Measurements from ENCODE around the gene SEZ6.

The SEZ6 gene

DNA sequence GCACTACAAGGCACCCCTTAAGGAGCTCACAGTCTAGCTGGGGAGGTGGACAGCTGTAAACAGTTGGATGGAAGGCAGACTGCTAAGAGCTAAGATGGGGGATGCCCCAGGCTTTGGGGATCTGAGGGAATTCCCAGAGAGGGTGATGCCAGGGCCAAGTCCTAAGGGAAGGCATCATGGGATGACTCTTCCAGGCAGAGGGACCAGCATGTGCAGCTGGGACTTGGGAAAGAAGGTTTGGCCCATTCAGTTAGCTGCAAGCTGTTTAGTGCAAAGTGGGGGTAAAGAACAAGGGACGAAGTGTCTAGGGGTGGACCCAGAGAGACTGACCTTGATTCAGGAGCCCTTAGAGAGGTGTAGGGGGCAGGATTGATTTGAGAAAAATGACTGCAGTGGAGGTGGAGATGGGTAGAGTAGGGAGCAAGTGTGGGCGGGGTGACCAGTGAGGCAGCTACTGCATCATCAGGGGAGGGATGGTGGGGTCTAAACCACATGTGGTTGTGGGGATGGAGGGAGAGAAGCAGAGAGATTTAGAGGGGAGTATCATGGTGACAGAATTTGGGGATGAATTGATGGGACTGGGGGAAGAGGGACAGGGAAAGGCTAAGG, 27.4 kb downstream of the SEZ6 start:
- TF ChIP-seq TOX (CRISPR knock-in tag; IDR thresholded peaks at IDR 0.05; ENCODE audit: borderline replicate concordance), result no peak
- TF ChIP-seq ZC3H10 (CRISPR knock-in tag; IDR thresholded peaks at IDR 0.05), result no peak
- TF ChIP-seq ESRRG (CRISPR knock-in tag; IDR thresholded peaks at IDR 0.05), result no peak
- no peak for TF ChIP-seq ZNF8 (CRISPR knock-in tag; IDR thresholded peaks at IDR 0.05)
- no peak for TF ChIP-seq SNAI2 (CRISPR knock-in tag; IDR thresholded peaks at IDR 0.05)
- TF ChIP-seq TCF4 (CRISPR knock-in tag; IDR thresholded peaks at IDR 0.05; ENCODE audit: borderline replicate concordance), result no peak
- TF ChIP-seq ZFP30 (CRISPR knock-in tag; IDR thresholded peaks at IDR 0.05), result no peak
- no peak for TF ChIP-seq ISL1 (CRISPR knock-in tag; IDR thresholded peaks at IDR 0.05)
- no peak for TF ChIP-seq POU6F1 (CRISPR knock-in tag; IDR thresholded peaks at IDR 0.05; ENCODE audit: borderline replicate concordance, low read depth)
- TF ChIP-seq CSDC2 (CRISPR knock-in tag; IDR thresholded peaks at IDR 0.05), result no peak
- ATAC-seq, result no peak

DNA sequence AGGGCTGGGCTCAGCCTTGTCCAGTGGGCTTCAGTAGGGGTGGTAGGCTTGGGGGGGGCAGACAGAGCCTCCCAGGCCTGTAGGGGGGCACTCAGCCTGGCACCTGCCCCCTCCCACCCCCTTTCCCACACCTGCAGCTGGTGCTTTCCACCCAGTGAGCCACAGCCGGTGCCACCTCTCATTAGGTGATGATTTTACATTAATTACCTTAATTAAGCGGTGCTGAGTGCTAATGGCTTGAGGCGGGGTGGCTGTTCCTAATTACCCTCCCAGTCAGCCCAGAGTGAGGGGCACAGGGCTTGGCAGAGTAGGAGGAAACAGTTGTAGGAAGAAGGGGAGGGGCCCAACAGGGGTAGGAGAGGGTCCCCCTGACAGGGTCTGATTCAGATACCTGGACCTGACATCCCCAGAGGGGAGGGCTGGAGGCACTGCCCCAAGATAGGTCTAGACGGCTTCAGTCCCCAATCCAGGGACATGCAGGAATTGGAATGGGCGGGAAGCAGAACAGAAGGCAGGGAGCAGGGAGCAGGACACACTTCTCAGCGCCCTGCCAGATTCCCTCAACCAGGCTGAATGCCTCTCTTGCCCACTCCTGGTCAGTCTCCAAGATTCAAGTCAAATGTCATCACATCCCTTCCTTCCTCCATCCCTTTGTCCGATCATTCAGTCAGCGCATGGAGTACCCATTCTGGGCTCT, 28.0 kb downstream of the SEZ6 start:
- ATAC-seq, result no peak
- no peak for TF ChIP-seq ZFP30 (CRISPR knock-in tag; IDR thresholded peaks at IDR 0.05)
- no peak for TF ChIP-seq TCF4 (CRISPR knock-in tag; IDR thresholded peaks at IDR 0.05; ENCODE audit: borderline replicate concordance)
- no peak for TF ChIP-seq POU6F1 (CRISPR knock-in tag; IDR thresholded peaks at IDR 0.05; ENCODE audit: borderline replicate concordance, low read depth)
- no peak for TF ChIP-seq SNAI2 (CRISPR knock-in tag; IDR thresholded peaks at IDR 0.05)
- no peak for TF ChIP-seq ISL1 (CRISPR knock-in tag; IDR thresholded peaks at IDR 0.05)
- TF ChIP-seq ZNF565 (CRISPR knock-in tag; conservative IDR thresholded peaks at IDR 0.05; ENCODE audit: low read depth), result no peak
- TF ChIP-seq ZNF8 (CRISPR knock-in tag; IDR thresholded peaks at IDR 0.05), result no peak
- TF ChIP-seq ZFP3 (CRISPR knock-in tag; IDR thresholded peaks at IDR 0.05), result no peak
- TF ChIP-seq CSDC2 (CRISPR knock-in tag; IDR thresholded peaks at IDR 0.05), result no peak
- TF ChIP-seq, protein P1, sequence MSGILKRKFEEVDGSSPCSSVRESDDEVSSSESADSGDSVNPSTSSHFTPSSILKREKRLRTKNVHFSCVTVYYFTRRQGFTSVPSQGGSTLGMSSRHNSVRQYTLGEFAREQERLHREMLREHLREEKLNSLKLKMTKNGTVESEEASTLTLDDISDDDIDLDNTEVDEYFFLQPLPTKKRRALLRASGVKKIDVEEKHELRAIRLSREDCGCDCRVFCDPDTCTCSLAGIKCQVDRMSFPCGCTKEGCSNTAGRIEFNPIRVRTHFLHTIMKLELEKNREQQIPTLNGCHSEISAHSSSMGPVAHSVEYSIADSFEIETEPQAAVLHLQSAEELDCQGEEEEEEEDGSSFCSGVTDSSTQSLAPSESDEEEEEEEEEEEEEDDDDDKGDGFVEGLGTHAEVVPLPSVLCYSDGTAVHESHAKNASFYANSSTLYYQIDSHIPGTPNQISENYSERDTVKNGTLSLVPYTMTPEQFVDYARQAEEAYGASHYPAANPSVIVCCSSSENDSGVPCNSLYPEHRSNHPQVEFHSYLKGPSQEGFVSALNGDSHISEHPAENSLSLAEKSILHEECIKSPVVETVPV (CRISPR knock-in tag; IDR thresholded peaks at IDR 0.05), result no peak
- no peak for TF ChIP-seq CREB5 (CRISPR knock-in tag; IDR thresholded peaks at IDR 0.05; ENCODE audit: low read depth)
- TF ChIP-seq PPARA (CRISPR knock-in tag; IDR thresholded peaks at IDR 0.05; ENCODE audit: borderline replicate concordance), result no peak
- TF ChIP-seq TSHZ2 (CRISPR knock-in tag; IDR thresholded peaks at IDR 0.05), result no peak

GRCh38 chr17:28975646-28976045, 30.2 kb downstream of the SEZ6 start:
- no peak for TF ChIP-seq ARNTL (CRISPR knock-in tag; IDR thresholded peaks at IDR 0.05; ENCODE audit: borderline replicate concordance, low read depth)
- TF ChIP-seq ZNF70 (CRISPR knock-in tag; IDR thresholded peaks at IDR 0.05), result no peak
- no peak for TF ChIP-seq RARB (CRISPR knock-in tag; IDR thresholded peaks at IDR 0.05)
- TF ChIP-seq, protein P1 (CRISPR knock-in tag; IDR thresholded peaks at IDR 0.05), result no peak
- TF ChIP-seq ZFP30 (CRISPR knock-in tag; IDR thresholded peaks at IDR 0.05), result no peak
- TF ChIP-seq ZNF8 (CRISPR knock-in tag; IDR thresholded peaks at IDR 0.05), result no peak
- no peak for TF ChIP-seq PPARA (CRISPR knock-in tag; IDR thresholded peaks at IDR 0.05; ENCODE audit: borderline replicate concordance)
- no peak for TF ChIP-seq GLIS3 (CRISPR knock-in tag; IDR thresholded peaks at IDR 0.05)
- TF ChIP-seq TOX (CRISPR knock-in tag; IDR thresholded peaks at IDR 0.05; ENCODE audit: borderline replicate concordance), result no peak
- TF ChIP-seq ZC3H10 (CRISPR knock-in tag; IDR thresholded peaks at IDR 0.05), result no peak
- TF ChIP-seq SNAI2 (CRISPR knock-in tag; IDR thresholded peaks at IDR 0.05), result no peak
- TF ChIP-seq POU6F1 (CRISPR knock-in tag; IDR thresholded peaks at IDR 0.05; ENCODE audit: borderline replicate concordance, low read depth), result no peak
- TF ChIP-seq ZNF565 (CRISPR knock-in tag; conservative IDR thresholded peaks at IDR 0.05; ENCODE audit: low read depth), result no peak
- no peak for TF ChIP-seq BACH2 (CRISPR knock-in tag; IDR thresholded peaks at IDR 0.05; ENCODE audit: borderline replicate concordance)
- TF ChIP-seq CSDC2 (CRISPR knock-in tag; IDR thresholded peaks at IDR 0.05), result no peak
- TF ChIP-seq TCF4 (CRISPR knock-in tag; IDR thresholded peaks at IDR 0.05; ENCODE audit: borderline replicate concordance), result no peak
- TF ChIP-seq CREB5 (CRISPR knock-in tag; IDR thresholded peaks at IDR 0.05; ENCODE audit: low read depth), result no peak
- ATAC-seq, result no peak

Measured in SK-N-SH treated with all-trans-retinoic acid at 6 μM for 48 hours (cell line).